Activated CD4-positive, alpha-beta T cell treated with anti-CD3 and anti-CD28 coated beads, Interleukin-2, amount 10 ng/mL, durations not matched to agents 24 days and 14 days (primary cell): ENCODE data around the gene ATP9B. TPM values are rescaled to one million over a fixed set of nuclear protein-coding genes. Genes with fewer than 3 reads are reported as not detected.

Experiments used
- DNase-seq: peaks from one replicate; pipeline ENCODE4 v3.0.0; 2022
- H3K27ac Mint-ChIP-seq: one replicate; pipeline ENCODE4 v1.8.0; 2022; ENCODE audit warnings: mild to moderate bottlenecking, mixed read lengths
- H3K27me3 Mint-ChIP-seq: one replicate; pipeline ENCODE4 v1.8.0; 2022; ENCODE audit warnings: mixed read lengths
- H3K36me3 Mint-ChIP-seq: one replicate; pipeline ENCODE4 v1.8.0; 2022; ENCODE audit warnings: low read depth, mild to moderate bottlenecking, mixed read lengths
- H3K4me1 Mint-ChIP-seq: one replicate; pipeline ENCODE4 v1.8.0; 2021; ENCODE audit warnings: mixed read lengths
- H3K4me3 Mint-ChIP-seq: one replicate; pipeline ENCODE4 v1.8.0; 2022; ENCODE audit warnings: mild to moderate bottlenecking, moderate library complexity, mixed read lengths
- H3K9me3 Mint-ChIP-seq: one replicate; pipeline ENCODE4 v1.8.0; 2021; ENCODE audit warnings: mixed read lengths
- intact Hi-C: fragments of 100-400 bp; cut with micrococcal nuclease; formaldehyde crosslinking; loops from one replicate; pipeline ENCODE4 v1.15.1; 2023
- total RNA-seq: library from RNA; stranded (reverse); gene quantifications from 2 replicates; pipeline ENCODE4 v1.2.3, GENCODE V29; 2022

The ATP9B gene
- total RNA-seq, 1 donor from 2014 or later, result 30.3 TPM

GRCh38 chr18:79204889-79205807 is 136.0 kb downstream of the ATP9B start:
- Mint-ChIP-seq H3K36me3 (peaks cover 12% of the 10 kb centered on the region), H3K9me3 (peaks cover 6% of the 10 kb centered on the region), H3K27ac (no peak overlapping the region), H3K27me3 (no peaks in the 10 kb centered on the region), H3K4me3 (no peak overlapping the region), H3K4me1 (peaks cover 17% of the 10 kb centered on the region)
- intact Hi-C loops, result no loop called here
- no peak for DNase-seq

- Mint-ChIP-seq H3K27ac (no peak overlapping the region), H3K4me3 (no peak overlapping the region), H3K27me3 (no peaks in the 10 kb centered on the region), H3K4me1 (peaks cover 13% of the 10 kb centered on the region), H3K9me3 (no peaks in the 10 kb centered on the region), H3K36me3 (peaks cover 7% of the 10 kb centered on the region)
- no peak for DNase-seq
- intact Hi-C loops, result no loop called here
Observed at GRCh38 chr18:79206444-79206843, 137.2 kb downstream of the ATP9B start.

GRCh38 chr18:79208906-79209305 is 139.7 kb downstream of the ATP9B start:
- Mint-ChIP-seq H3K36me3 (peaks cover 5% of the 10 kb centered on the region), H3K4me1 (no peaks in the 10 kb centered on the region), H3K4me3 (no peak overlapping the region), H3K27me3 (no peaks in the 10 kb centered on the region), H3K9me3 (no peaks in the 10 kb centered on the region), H3K27ac (no peak overlapping the region)
- DNase-seq, result no peak
- intact Hi-C loops, result no loop called here

- intact Hi-C loops, result no loop called here
- Mint-ChIP-seq H3K9me3 (no peaks in the 10 kb centered on the region), H3K27me3 (no peaks in the 10 kb centered on the region), H3K36me3 (peaks cover 5% of the 10 kb centered on the region), H3K4me1 (no peaks in the 10 kb centered on the region), H3K4me3 (no peak overlapping the region), H3K27ac (no peak overlapping the region)
- no peak for DNase-seq
Observed at GRCh38 chr18:79210002-79210910, 141.1 kb downstream of the ATP9B start.

- Mint-ChIP-seq H3K4me1 (no peaks in the 10 kb centered on the region), H3K9me3 (no peaks in the 10 kb centered on the region), H3K27me3 (no peaks in the 10 kb centered on the region), H3K4me3 (no peak overlapping the region), H3K27ac (no peak overlapping the region), H3K36me3 (peaks cover 3% of the 10 kb centered on the region)
- DNase-seq, result no peak
- intact Hi-C loops, result no loop called here
Observed at GRCh38 chr18:79211844-79212243, 142.7 kb downstream of the ATP9B start.

- H3K4me1 Mint-ChIP-seq, result no peaks in the 10 kb centered on the region
- H3K9me3 Mint-ChIP-seq, result no peaks in the 10 kb centered on the region
- intact Hi-C loops, result no loop called here
- no peaks in the 10 kb centered on the region for H3K36me3 Mint-ChIP-seq
- DNase-seq, result no peak
- H3K27me3 Mint-ChIP-seq, result no peaks in the 10 kb centered on the region
- H3K4me3 Mint-ChIP-seq, result no peak overlapping the region
- no peak overlapping the region for H3K27ac Mint-ChIP-seq
Observed at GRCh38 chr18:79214056-79214455, 144.9 kb downstream of the ATP9B start.

GRCh38 chr18:79216176-79216575 is 147.0 kb downstream of the ATP9B start:
- Mint-ChIP-seq H3K9me3 (no peaks in the 10 kb centered on the region), H3K27me3 (no peaks in the 10 kb centered on the region), H3K36me3 (no peaks in the 10 kb centered on the region), H3K4me1 (no peaks in the 10 kb centered on the region), H3K27ac (no peak overlapping the region), H3K4me3 (no peak overlapping the region)
- intact Hi-C loops, result no loop called here
- DNase-seq, result no peak

- H3K4me3 Mint-ChIP-seq, result no peak overlapping the region
- no peaks in the 10 kb centered on the region for H3K9me3 Mint-ChIP-seq
- no peaks in the 10 kb centered on the region for H3K36me3 Mint-ChIP-seq
- H3K4me1 Mint-ChIP-seq, result no peaks in the 10 kb centered on the region
- no peak overlapping the region for H3K27ac Mint-ChIP-seq
- no peak for DNase-seq
- intact Hi-C loops, result no loop called here
- H3K27me3 Mint-ChIP-seq, result no peaks in the 10 kb centered on the region
Observed at GRCh38 chr18:79217979-79218604, 148.9 kb downstream of the ATP9B start.

GRCh38 chr18:79218605-79219190 is 149.5 kb downstream of the ATP9B start:
- Mint-ChIP-seq H3K9me3 (no peaks in the 10 kb centered on the region), H3K27ac (no peak overlapping the region), H3K27me3 (no peaks in the 10 kb centered on the region), H3K36me3 (no peaks in the 10 kb centered on the region), H3K4me1 (no peaks in the 10 kb centered on the region), H3K4me3 (no peak overlapping the region)
- intact Hi-C loops, result no loop called here
- DNase-seq, result no peak

- Mint-ChIP-seq H3K27ac (no peak overlapping the region), H3K36me3 (no peaks in the 10 kb centered on the region), H3K9me3 (no peaks in the 10 kb centered on the region), H3K4me3 (no peak overlapping the region), H3K27me3 (no peaks in the 10 kb centered on the region), H3K4me1 (no peaks in the 10 kb centered on the region)
- DNase-seq, result peak; percentile 27
- intact Hi-C loops, result no loop called here
Observed at GRCh38 chr18:79221136-79221535, 151.9 kb downstream of the ATP9B start.

GRCh38 chr18:79222790-79223189 is 153.6 kb downstream of the ATP9B start:
- DNase-seq, result no peak
- intact Hi-C loops, result no loop called here
- Mint-ChIP-seq H3K4me1 (no peaks in the 10 kb centered on the region), H3K9me3 (no peaks in the 10 kb centered on the region), H3K27me3 (no peaks in the 10 kb centered on the region), H3K27ac (no peak overlapping the region), H3K4me3 (no peak overlapping the region), H3K36me3 (no peaks in the 10 kb centered on the region)

GRCh38 chr18:79223431-79223830 is 154.2 kb downstream of the ATP9B start:
- H3K9me3 Mint-ChIP-seq, result no peaks in the 10 kb centered on the region
- intact Hi-C loops, result no loop called here
- H3K4me3 Mint-ChIP-seq, result no peak overlapping the region
- no peaks in the 10 kb centered on the region for H3K36me3 Mint-ChIP-seq
- no peaks in the 10 kb centered on the region for H3K4me1 Mint-ChIP-seq
- H3K27ac Mint-ChIP-seq, result no peak overlapping the region
- no peaks in the 10 kb centered on the region for H3K27me3 Mint-ChIP-seq
- DNase-seq, result no peak

- Mint-ChIP-seq H3K36me3 (no peaks in the 10 kb centered on the region), H3K4me1 (no peaks in the 10 kb centered on the region), H3K4me3 (no peak overlapping the region), H3K27me3 (no peaks in the 10 kb centered on the region), H3K9me3 (no peaks in the 10 kb centered on the region), H3K27ac (no peak overlapping the region)
- intact Hi-C loops, result no loop called here
- DNase-seq, result no peak
Observed at GRCh38 chr18:79224381-79224780, 155.2 kb downstream of the ATP9B start.
